AG20443 (cell line): Measurements from ENCODE around the gene CRIP3.

ENCODE experiments used
- DNase-seq: peaks from one replicate; pipeline ENCODE4 v3.0.0; 2012; ENCODE audit warnings: low spot score, mixed read lengths

CRIP3 gene

DNA sequence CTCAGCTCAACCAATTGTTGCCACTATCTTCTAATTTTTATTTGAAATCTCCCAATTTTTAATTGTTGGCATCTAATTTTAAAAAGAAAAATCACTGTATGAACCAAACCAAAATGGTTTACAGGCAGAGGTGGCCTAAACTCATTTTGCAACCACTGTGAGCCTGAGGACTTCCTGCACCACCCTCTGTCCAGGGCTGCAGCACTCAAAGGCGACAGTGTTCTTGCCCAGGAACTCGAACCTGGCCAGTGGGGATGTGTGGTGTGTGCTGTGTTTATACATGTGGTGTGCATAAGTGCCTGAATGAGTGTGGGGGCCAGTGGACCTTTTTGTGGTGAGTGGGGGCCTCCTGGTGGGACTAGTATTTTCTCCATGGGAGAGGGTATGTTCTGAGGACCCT, 34.9 kb downstream of the CRIP3 start:
- no peak for DNase-seq

DNA sequence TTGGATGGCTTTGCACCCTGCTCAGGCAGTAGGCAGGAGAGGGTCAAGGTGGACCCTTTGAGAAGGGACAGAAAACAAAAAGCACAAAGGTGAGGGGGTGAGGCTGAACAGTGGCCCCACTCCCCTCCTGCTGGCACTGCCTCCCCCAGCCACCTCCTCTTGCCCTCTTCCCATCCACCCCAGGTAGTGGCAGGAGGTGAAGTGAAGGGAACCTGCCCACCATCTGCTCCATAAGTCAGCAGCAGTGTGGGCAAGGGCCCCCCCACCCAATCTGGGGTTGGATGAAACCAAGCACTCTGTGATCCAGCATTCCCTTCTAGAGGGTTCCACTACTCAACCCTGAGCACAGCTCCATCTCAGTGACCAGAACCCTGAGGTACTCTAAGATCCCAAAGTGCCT, 36.7 kb downstream of the CRIP3 start:
- no peak for DNase-seq

GRCh38 chr6:43271103-43271815, 37.4 kb downstream of the CRIP3 start:
- DNase-seq = no peak

DNA sequence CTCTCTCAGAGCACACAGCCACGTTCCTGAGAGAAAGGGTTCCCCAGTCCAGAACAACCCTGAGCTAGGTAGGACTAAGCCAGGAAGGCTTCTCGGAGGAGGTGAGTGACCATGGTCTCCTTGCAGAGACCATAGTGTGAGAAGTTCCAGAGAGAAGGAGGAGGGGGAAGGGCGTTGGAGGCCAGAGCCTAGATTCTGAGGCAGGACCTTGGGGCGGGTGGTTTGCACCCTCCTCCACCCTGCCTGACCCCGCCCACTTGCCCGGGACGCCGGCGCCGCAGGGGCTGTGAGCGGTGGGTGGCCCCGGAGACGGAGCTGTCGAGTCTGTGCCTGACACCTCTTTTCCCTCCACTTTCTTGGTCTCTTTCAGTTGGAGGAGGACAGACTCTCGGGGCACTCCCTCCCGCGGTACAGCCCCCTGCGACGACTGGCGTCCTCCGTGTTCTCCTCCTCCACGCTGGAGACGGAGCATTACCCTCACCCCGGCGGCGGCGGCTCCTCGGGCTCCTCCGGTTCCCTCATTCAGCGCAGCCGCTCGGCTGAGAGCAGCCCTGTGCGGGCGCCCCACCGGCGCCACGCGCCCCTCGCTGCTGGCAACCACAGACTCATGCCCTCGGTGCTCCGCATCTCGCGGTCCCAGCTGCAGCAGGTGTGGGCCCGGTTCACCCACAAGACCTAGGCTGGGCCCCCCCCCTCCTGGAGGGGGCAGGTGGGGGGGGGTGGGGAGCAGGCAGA, 39.2 kb downstream of the CRIP3 start:
- DNase-seq = peak; percentile 56

GRCh38 chr6:43268782-43269272, 39.8 kb downstream of the CRIP3 start:
- no peak for DNase-seq

- no peak for DNase-seq
Measured at GRCh38 chr6:43268355-43268700, 40.3 kb downstream of the CRIP3 start.

GRCh38 chr6:43267619-43268354, 40.8 kb downstream of the CRIP3 start:
- no peak for DNase-seq

DNA sequence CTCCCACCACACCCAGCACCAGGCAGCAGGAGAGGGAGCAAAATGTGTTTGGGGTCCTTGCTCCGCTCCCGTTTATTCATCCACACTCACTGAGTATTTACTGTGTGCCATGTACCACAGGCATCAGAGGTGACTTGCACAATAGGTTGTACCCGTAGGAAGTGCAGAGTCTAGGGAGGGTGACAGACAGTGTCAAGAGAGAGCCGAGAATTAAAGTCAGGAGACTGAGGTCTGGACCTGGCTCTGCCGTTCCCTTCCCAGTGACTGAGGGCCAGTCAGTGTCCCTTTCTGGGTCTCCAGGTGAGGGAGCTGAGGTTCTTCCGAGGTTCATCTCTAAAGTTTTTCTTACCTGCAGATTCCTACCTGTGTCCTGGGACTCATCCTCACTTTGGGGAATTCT, 43.1 kb downstream of the CRIP3 start:
- DNase-seq = no peak

- DNase-seq = no peak
Measured at GRCh38 chr6:43264599-43265145, 44.0 kb downstream of the CRIP3 start.

DNA sequence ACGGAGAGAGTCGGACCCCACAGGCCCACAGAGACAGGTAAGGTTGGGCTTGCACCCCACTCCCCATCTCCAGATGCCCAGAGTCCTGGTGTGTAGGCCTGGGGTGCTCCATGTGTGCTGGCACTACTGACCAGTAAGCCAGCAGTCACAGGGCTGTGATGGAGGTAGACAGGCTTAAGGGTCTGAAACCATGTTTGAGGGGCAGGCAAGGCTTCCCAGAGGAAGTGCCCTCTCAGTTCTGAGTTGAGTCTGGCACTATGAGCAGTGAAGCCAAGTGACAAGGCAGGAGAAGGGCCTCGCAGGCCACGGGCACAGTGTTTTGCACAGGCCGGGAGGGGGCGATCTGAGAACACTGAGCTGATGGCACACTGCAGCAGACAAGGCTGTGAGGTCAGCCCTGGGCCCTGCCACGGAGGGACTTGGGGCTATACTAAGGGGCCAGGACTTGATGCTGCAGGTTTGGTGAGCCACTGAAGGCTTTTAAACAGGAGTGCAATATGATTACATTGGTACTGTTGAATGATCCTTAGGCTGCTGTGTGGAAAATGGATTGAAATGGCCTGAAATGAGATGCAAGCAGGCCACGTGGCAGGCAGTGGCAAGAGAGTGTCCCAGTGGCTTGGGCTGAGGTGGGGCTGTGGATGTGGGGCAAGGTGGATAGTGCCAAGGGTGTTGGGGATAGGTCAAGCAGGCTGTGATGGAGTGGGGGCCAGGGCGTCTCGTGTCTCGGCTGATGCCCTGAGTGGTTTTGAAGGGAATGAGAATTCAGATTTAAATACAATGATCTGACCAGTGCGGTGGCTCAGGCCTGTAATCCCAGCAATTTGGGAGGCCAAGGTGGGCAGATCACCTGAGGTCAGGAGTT, 45.1 kb downstream of the CRIP3 start:
- peak; percentile 95 for DNase-seq

- no peak for DNase-seq
Measured at GRCh38 chr6:43262780-43263313, 45.8 kb downstream of the CRIP3 start.

DNA sequence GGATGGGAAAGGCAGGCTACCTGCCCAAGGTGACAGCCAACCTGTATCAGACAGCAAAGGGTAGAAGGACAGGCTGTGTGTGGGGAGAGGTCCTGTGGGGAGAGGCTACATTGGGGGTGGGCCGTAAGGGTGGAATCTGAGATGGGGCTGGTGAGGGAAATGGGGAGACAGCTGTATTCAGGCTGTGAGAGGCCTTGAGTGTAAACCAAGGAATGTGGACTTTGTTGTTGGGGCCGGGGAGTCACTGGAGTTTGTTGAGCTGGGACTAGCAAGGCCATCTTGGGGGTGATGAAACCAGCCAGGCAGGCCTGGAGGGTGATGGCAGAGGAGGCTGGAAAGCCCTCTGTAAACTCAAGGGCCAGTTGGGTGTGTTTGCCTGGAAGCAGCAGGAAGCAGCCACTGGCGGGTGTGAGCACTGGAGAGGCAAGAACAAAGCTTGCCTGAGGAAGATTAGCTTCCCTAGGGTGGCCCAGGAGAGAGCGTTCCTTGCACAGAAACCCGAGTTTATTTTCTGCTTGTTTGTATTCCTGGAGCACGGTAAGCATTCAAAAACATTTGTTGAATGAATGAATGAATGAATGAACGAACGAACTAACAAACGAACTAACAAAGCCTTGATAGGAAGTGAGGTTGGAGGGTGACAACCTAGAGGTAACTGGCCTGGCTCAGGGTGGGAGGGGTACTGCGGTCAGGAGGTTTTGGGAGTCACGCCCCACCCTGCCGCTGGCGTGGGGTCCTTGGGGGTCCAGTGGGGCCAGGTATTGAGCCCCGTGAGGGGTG, 46.4 kb downstream of the CRIP3 start:
- DNase-seq = no peak

DNA sequence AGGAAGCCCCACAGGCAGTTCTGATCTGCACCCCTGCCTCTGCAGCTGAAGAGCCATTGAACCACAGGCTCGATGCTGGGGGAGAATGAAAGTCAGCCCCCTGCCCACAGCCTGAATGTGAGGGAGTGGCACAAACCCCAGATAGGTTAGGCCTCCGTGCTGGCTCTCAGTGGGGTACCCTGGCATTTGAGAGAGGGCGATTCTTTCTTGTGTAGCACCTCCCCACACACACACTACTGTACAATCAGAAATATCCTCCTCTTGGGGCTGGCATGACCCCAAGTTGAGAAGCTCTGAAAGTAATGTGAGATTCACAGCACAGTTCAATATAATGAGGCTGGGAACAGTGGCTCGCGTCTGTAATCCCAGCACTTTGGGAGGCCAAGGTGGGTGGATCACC, 47.4 kb downstream of the CRIP3 start:
- no peak for DNase-seq

DNA sequence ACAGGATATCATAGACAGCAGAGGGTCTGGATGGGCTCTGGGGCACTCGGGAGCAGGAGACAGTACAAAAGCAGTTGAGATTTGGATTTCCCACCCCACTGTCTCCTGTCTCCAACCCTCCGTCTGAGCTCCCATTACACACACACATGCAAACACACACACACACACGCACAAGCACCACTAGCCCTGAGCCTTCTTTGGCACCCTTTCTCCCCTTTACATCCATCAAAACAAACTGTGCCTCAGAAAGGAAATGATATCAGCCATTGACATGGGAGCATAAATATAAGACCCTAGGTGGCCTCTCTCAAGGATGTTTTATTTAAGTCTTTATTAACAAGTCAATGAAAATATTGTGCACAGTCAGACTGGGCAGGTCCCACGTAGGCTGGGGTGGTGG, 47.8 kb downstream of the CRIP3 start:
- no peak for DNase-seq

GRCh38 chr6:43258807-43259686, 49.6 kb downstream of the CRIP3 start:
- DNase-seq = no peak

DNA sequence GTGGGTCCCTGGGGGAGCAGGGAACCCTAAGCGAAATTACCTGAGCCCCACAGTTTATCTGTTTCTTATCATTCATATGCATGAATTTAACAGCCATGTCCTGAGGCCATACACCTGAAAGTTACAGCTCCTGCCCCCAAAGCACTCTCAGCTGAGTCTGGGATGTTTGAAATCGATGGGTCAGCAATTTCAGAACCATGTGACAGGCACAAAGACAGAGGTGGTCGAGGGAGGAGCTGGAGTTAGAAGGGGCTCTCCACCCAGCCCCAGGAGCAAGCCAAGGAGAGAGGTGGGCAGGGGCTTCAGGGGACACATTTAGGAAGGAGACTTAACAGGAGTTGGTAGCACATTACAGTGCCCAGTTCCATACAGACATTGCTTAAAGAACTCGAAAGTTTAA, 50.4 kb downstream of the CRIP3 start:
- no peak for DNase-seq

DNA sequence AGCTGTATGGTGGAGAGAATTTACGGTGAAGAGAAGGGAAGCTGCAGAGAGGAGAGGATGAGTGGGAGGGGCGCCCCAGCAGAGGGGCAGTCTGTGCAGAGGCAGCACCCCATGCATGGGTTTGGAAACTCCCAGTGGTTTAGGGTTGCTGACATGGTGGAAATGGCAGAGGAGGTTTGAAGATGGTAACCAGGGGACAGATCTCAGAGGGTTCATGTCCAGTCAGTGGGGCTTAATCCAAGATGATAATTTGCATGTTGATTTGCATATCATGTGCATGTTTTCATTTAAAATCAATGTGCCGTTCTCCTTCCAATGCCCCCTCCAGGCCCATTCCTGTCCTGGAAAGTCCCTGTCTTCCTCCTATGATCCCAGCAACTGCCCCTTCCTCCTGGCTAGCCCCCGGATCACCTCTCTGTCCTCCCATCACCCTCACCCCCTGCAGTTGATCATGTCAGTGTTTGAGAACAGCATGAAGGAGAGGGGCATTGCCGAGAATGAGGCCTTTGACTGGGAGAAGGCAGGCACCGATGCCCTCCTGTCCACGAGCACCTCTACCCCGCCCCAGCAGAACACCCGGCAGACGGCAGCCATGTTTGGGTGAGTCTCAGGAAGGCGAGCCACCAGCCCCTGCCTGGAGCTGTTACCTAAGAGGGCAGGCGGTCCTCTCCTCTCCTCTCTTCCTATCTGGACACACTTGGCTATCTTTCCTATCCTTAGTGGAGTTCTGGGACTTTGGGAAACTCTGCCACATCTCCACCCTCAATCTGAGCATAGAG, 51.1 kb downstream of the CRIP3 start:
- DNase-seq = no peak

GRCh38 chr6:43256670-43257366, 51.8 kb downstream of the CRIP3 start:
- no peak for DNase-seq
